ENCODE data around the gene VCP. TPM values are rescaled to one million over a fixed set of nuclear protein-coding genes. Genes with fewer than 3 reads are reported as not detected.

VCP gene
- total RNA-seq, 2 donors from 2014 or later: 161 to 180 TPM

- H3K4me3 ChIP-seq: no peak overlapping the region
- peaks cover 10% of the 10 kb centered on the region for H3K4me1 ChIP-seq (replicated peaks)
- WGBS: 93% methylated on average over 1 of the region's 1 CpG
- H3K27ac ChIP-seq: no peak overlapping the region
- TF ChIP-seq POLR2AphosphoS5 (IDR thresholded peaks at IDR 0.05) (no peak), POLR2A (IDR thresholded peaks at IDR 0.05) (no peak), CTCF (IDR thresholded peaks at IDR 0.05) (no peak)
- peaks cover 30 to 58% of the 10 kb centered on the region in 2 donors for H3K36me3 ChIP-seq
- no peak for DNase-seq (ENCODE audit: low spot score)
- H3K27me3 ChIP-seq (replicated peaks; ENCODE audit: insufficient read depth): no peaks in the 10 kb centered on the region
- H3K9me3 ChIP-seq: no peaks in the 10 kb centered on the region
- intact Hi-C loops (cut with DNase I): no loop called here
Observed at GRCh38 chr9:35067056-35067455, 5.4 kb downstream of the VCP start.

GRCh38 chr9:35060548-35061207 is 11.7 kb downstream of the VCP start:
- Histone ChIP-seq H3K27me3 (replicated peaks; ENCODE audit: insufficient read depth) (no peaks in the 10 kb centered on the region), H3K9me3 (no peaks in the 10 kb centered on the region), H3K4me3 (no peak overlapping the region), H3K36me3 (peaks cover 59 to 93% of the 10 kb centered on the region in 2 donors), H3K4me1 (replicated peaks) (no peaks in the 10 kb centered on the region), H3K27ac (no peak overlapping the region)
- WGBS: 97% methylated on average over 11 of the region's 11 CpGs
- TF ChIP-seq POLR2AphosphoS5 (IDR thresholded peaks at IDR 0.05) (no peak), POLR2A (IDR thresholded peaks at IDR 0.05) (no peak), CTCF (IDR thresholded peaks at IDR 0.05) (no peak)
- no peak for DNase-seq (ENCODE audit: low spot score)
- intact Hi-C loops (cut with DNase I): no loop called here

GRCh38 chr9:35059438-35059837 is 13.0 kb downstream of the VCP start:
- Histone ChIP-seq H3K36me3 (peaks cover 51 to 81% of the 10 kb centered on the region in 2 donors), H3K4me3 (no peak overlapping the region), H3K9me3 (no peaks in the 10 kb centered on the region), H3K4me1 (replicated peaks) (no peaks in the 10 kb centered on the region), H3K27me3 (replicated peaks; ENCODE audit: insufficient read depth) (no peaks in the 10 kb centered on the region), H3K27ac (no peak overlapping the region)
- WGBS: 89% methylated on average over 10 of the region's 10 CpGs
- no peak for TF ChIP-seq CTCF (IDR thresholded peaks at IDR 0.05)
- no peak for TF ChIP-seq POLR2A (IDR thresholded peaks at IDR 0.05)
- TF ChIP-seq POLR2AphosphoS5 (IDR thresholded peaks at IDR 0.05): no peak
- intact Hi-C loops (cut with DNase I): no loop called here
- no peak for DNase-seq (ENCODE audit: low spot score)

GRCh38 chr9:35057271-35057620 is 15.2 kb downstream of the VCP start:
- intact Hi-C loops (cut with DNase I): no loop called here

More at GRCh38 chr9:35057271-35057620, 15.2 kb downstream of the VCP start:
- no peaks in the 10 kb centered on the region for H3K4me1 ChIP-seq (replicated peaks)
- TF ChIP-seq POLR2A (IDR thresholded peaks at IDR 0.05): no peak
- TF ChIP-seq CTCF (IDR thresholded peaks at IDR 0.05): no peak
- no peak for TF ChIP-seq POLR2AphosphoS5 (IDR thresholded peaks at IDR 0.05)
- no peak for DNase-seq (ENCODE audit: low spot score)
- no peaks in the 10 kb centered on the region for H3K9me3 ChIP-seq
- H3K36me3 ChIP-seq: peaks cover 37 to 60% of the 10 kb centered on the region in 2 donors
- H3K27ac ChIP-seq: no peak overlapping the region
- WGBS: 94% methylated on average over 8 of the region's 8 CpGs
- H3K4me3 ChIP-seq: no peak overlapping the region
- H3K27me3 ChIP-seq (replicated peaks; ENCODE audit: insufficient read depth): no peaks in the 10 kb centered on the region
